H9 (cell line): Measurements from ENCODE around the gene ADAM11. TPM values are rescaled to one million over a fixed set of nuclear protein-coding genes. Genes with fewer than 3 reads are reported as not detected.

ENCODE experiments used
- DNase-seq: peaks from one replicate; pipeline ENCODE4 v3.0.0-alpha.2; 2017
- H2AFZ ChIP-seq: one replicate; pipeline ENCODE4 v1.6.1; 2013; ENCODE audit warnings: mild to moderate bottlenecking, low read length, control low read depth, moderate library complexity
- H2AK5ac ChIP-seq: 2 replicates; pipeline ENCODE4 v1.6.1; 2013; ENCODE audit warnings: low read length, control low read depth, mixed read lengths; ENCODE audit not compliant: insufficient read length
- H2BK120ac ChIP-seq: one replicate; pipeline ENCODE4 v1.6.1; 2013; ENCODE audit warnings: low read depth, mild to moderate bottlenecking, low read length, control low read depth, inconsistent platforms; ENCODE audit not compliant: poor library complexity, severe bottlenecking
- H2BK12ac ChIP-seq: 2 replicates; pipeline ENCODE4 v1.6.1; 2013; ENCODE audit warnings: low read length, control low read depth, mixed read lengths, low read depth; ENCODE audit not compliant: insufficient read length
- H2BK15ac ChIP-seq: 2 replicates; pipeline ENCODE4 v1.6.1; 2013; ENCODE audit warnings: low read depth, low read length, control low read depth
- H2BK20ac ChIP-seq: one replicate; pipeline ENCODE4 v1.6.1; 2013; ENCODE audit warnings: low read depth, mild to moderate bottlenecking, low read length, control low read depth, inconsistent platforms; ENCODE audit not compliant: poor library complexity, severe bottlenecking
- H2BK5ac ChIP-seq: 2 replicates; pipeline ENCODE4 v1.6.1; 2013; ENCODE audit warnings: low read length, control low read depth, mixed read lengths; ENCODE audit not compliant: insufficient read length
- H3K14ac ChIP-seq: 2 replicates; pipeline ENCODE4 v1.6.1; 2013; ENCODE audit warnings: low read length, control low read depth; ENCODE audit not compliant: insufficient read depth
- H3K18ac ChIP-seq: 2 replicates; pipeline ENCODE4 v1.6.1; 2013; ENCODE audit warnings: low read depth, mild to moderate bottlenecking, mixed read lengths, low read length, control low read depth; ENCODE audit not compliant: insufficient read length
- H3K23ac ChIP-seq: 2 replicates; pipeline ENCODE4 v1.6.1; 2013; ENCODE audit warnings: low read length, control low read depth, mixed read lengths, low read depth; ENCODE audit not compliant: insufficient read length
- H3K23me2 ChIP-seq: 2 replicates; pipeline ENCODE4 v1.6.1; 2013; ENCODE audit warnings: low read depth, mild to moderate bottlenecking, mixed read lengths, low read length, control low read depth; ENCODE audit not compliant: insufficient read length, poor library complexity, severe bottlenecking
- H3K27ac ChIP-seq: 2 replicates; pipeline ENCODE4 v1.5.1; 2013; ENCODE audit warnings: low read length, control low read depth, mixed read lengths, low read depth; ENCODE audit not compliant: insufficient read length
- H3K27me3 ChIP-seq: 2 replicates; pipeline ENCODE4 v1.6.1; 2013; ENCODE audit warnings: low read length, control low read depth, inconsistent platforms; ENCODE audit not compliant: insufficient read depth
- H3K4ac ChIP-seq: 2 replicates; pipeline ENCODE4 v1.6.1; 2013; ENCODE audit warnings: low read depth, mild to moderate bottlenecking, control low read depth, inconsistent platforms, low read length, moderate library complexity
- H3K4me1 ChIP-seq: 2 replicates; pipeline ENCODE4 v1.6.1; 2013; ENCODE audit warnings: low read length, control low read depth, inconsistent platforms; ENCODE audit not compliant: insufficient read depth
- H3K4me2 ChIP-seq: 2 replicates; pipeline ENCODE4 v1.6.1; 2013; ENCODE audit warnings: low read length, control low read depth, mixed read lengths; ENCODE audit not compliant: insufficient read length, insufficient read depth
- H3K56ac ChIP-seq: 2 replicates; pipeline ENCODE4 v1.6.1; 2013; ENCODE audit warnings: low read depth, mild to moderate bottlenecking, mixed read lengths, low read length, control low read depth; ENCODE audit not compliant: insufficient read length
- H3K79me1 ChIP-seq: 2 replicates; pipeline ENCODE4 v1.6.1; 2013; ENCODE audit warnings: low read depth, mild to moderate bottlenecking, moderate library complexity, low read length, control low read depth, inconsistent platforms; ENCODE audit not compliant: insufficient read depth, poor library complexity, severe bottlenecking
- H3K79me2 ChIP-seq: 2 replicates; pipeline ENCODE4 v1.6.1; 2013; ENCODE audit warnings: low read length, control low read depth, inconsistent platforms; ENCODE audit not compliant: insufficient read depth
- H3K9ac ChIP-seq: 2 replicates; pipeline ENCODE4 v1.6.1; 2013; ENCODE audit warnings: low read length, control low read depth, mixed read lengths; ENCODE audit not compliant: insufficient read length; ENCODE audit errors: extremely low read depth
- H3K9me3 ChIP-seq: one replicate; pipeline ENCODE4 v1.6.1; 2013; ENCODE audit warnings: low read depth, low read length, inconsistent platforms; ENCODE audit not compliant: control insufficient read depth
- H3T11ph ChIP-seq: one replicate; pipeline ENCODE4 v1.6.1; 2013; ENCODE audit warnings: mild to moderate bottlenecking, low read length, control low read depth, inconsistent platforms
- H4K20me1 ChIP-seq: one replicate; pipeline ENCODE4 v1.6.1; 2013; ENCODE audit not compliant: control insufficient read depth, insufficient read length, insufficient read depth
- H4K5ac ChIP-seq: 2 replicates; pipeline ENCODE4 v1.6.1; 2013; ENCODE audit warnings: low read depth, mild to moderate bottlenecking, mixed read lengths, low read length, control low read depth; ENCODE audit not compliant: insufficient read length
- H4K8ac ChIP-seq: replicated peaks from 2 replicates; pipeline ENCODE4 v1.6.1; 2013; ENCODE audit warnings: low read length, control low read depth, mixed read lengths, low read depth; ENCODE audit not compliant: insufficient read length
- H4K91ac ChIP-seq: 2 replicates; pipeline ENCODE4 v1.6.1; 2013; ENCODE audit warnings: low read depth, mild to moderate bottlenecking, moderate library complexity, mixed read lengths, low read length, control low read depth; ENCODE audit not compliant: insufficient read length
- H3K27ac Mint-ChIP-seq, 3 experiments: 2 replicates in 2 of 3; 3 replicates in 1 of 3; pipeline ENCODE4 v1.8.0; 2020 to 2021; ENCODE audit warnings: mixed read lengths in 3 of 3, mild to moderate bottlenecking in 1 of 3, moderate library complexity in 1 of 3
- H3K27me3 Mint-ChIP-seq: 2 replicates; pipeline ENCODE4 v1.8.0; 2021; ENCODE audit warnings: low read depth, mild to moderate bottlenecking, moderate library complexity, mixed read lengths
- H3K36me3 Mint-ChIP-seq, 3 experiments: 2 replicates in 2 of 3; 3 replicates in 1 of 3; pipeline ENCODE4 v1.8.0; 2020 to 2021; ENCODE audit warnings: low read depth in 3 of 3, mixed read lengths in 3 of 3; ENCODE audit not compliant: insufficient read depth in 1 of 3
- H3K4me1 Mint-ChIP-seq, 2 experiments: 2 replicates each; pipeline ENCODE4 v1.8.0; 2020; ENCODE audit warnings: mixed read lengths in 2 of 2
- H3K4me3 Mint-ChIP-seq, 2 experiments: 2 replicates in 1 of 2; 3 replicates in 1 of 2; pipeline ENCODE4 v1.8.0; 2020 to 2021; ENCODE audit warnings: mild to moderate bottlenecking in 2 of 2, mixed read lengths in 2 of 2, moderate library complexity in 1 of 2
- H3K9me3 Mint-ChIP-seq, 2 experiments: 2 replicates in 1 of 2; 3 replicates in 1 of 2; pipeline ENCODE4 v1.8.0; 2020; ENCODE audit warnings: mild to moderate bottlenecking in 2 of 2, mixed read lengths in 2 of 2, moderate library complexity in 1 of 2
- CTCF ChIP-seq: fragments of 200-600 bp; sonication (generic); conservative IDR thresholded peaks from 3 replicates; pipeline ENCODE4 v1.8.0; 2021; ENCODE audit warnings: antibody characterized with exemption, mild to moderate bottlenecking
- WGBS: extraction: QIAGEN DNeasy Blood & Tissue Kit; methylation state at CpG from one replicate; pipeline ENCODE4 v1.1.7; 2013; ENCODE audit warnings: missing lambda C conversion rate, low lambda C conversion rate, mixed read lengths; ENCODE audit not compliant: insufficient read length; ENCODE audit errors: extremely low coverage; 5-methylcytosine and 5-hydroxymethylcytosine counted together
- total RNA-seq: library from RNA; stranded (reverse); gene quantifications from 2 replicates; pipeline ENCODE4 v1.2.1, GENCODE V29; 2021

The ADAM11 gene
- total RNA-seq, 1 experiment from 2014 or later: 4.6 TPM

- DNase-seq: no peak
- Mint-ChIP-seq H3K4me1 (peaks cover 5 to 20% of the 10 kb centered on the region in 2 experiments), H3K27me3 (no peaks in the 10 kb centered on the region), H3K27ac (peak overlapping the region; percentile 31 to 95 (median 90); a peak in 6 of 7 replicates), H3K36me3 (peaks cover 2 to 28% (median 11%) of the 10 kb centered on the region in 3 experiments; a peak in 6 of 7 replicates), H3K4me3 (no peak overlapping the region), H3K9me3 (no peaks in the 10 kb centered on the region)
- WGBS: no CpG with 5 or more reads among the region's 10 CpGs
- H3K27ac ChIP-seq: no peak overlapping the region
- no peaks in the 10 kb centered on the region for H3K27me3 ChIP-seq
- no peak for TF ChIP-seq CTCF
- no peak overlapping the region for H4K8ac ChIP-seq
- no peak overlapping the region for H3K56ac ChIP-seq
- no peaks in the 10 kb centered on the region for H3K9me3 ChIP-seq
- H3K9ac ChIP-seq: no peak overlapping the region
- no peak overlapping the region for H2BK12ac ChIP-seq
- H3K4ac ChIP-seq: no peak overlapping the region
- H4K20me1 ChIP-seq: no peaks in the 10 kb centered on the region
- H2AK5ac ChIP-seq: no peak overlapping the region
- H3K4me1 ChIP-seq: no peaks in the 10 kb centered on the region; the same call in 1 of the 2 replicates
- no peak overlapping the region for H2BK120ac ChIP-seq
- H2BK20ac ChIP-seq: no peak overlapping the region
- H3K14ac ChIP-seq: no peak overlapping the region
- H4K91ac ChIP-seq: no peak overlapping the region
- no peaks in the 10 kb centered on the region for H3K79me2 ChIP-seq
- H3T11ph ChIP-seq: no peak overlapping the region
- H2BK15ac ChIP-seq: no peak overlapping the region
- H3K23ac ChIP-seq: no peak overlapping the region
- no peak overlapping the region for H2AFZ ChIP-seq
- H3K23me2 ChIP-seq: no peaks in the 10 kb centered on the region
- no peaks in the 10 kb centered on the region for H3K79me1 ChIP-seq
- H4K5ac ChIP-seq: no peak overlapping the region
- H3K18ac ChIP-seq: no peak overlapping the region
- H3K4me2 ChIP-seq: no peak overlapping the region
- H2BK5ac ChIP-seq: no peak overlapping the region
Measured at GRCh38 chr17:44795928-44796327, 37.1 kb downstream of the ADAM11 start.
